MM.1S (cell line): ENCODE data around the gene PTPRB.

Source experiments
- EZH2 ChIP-seq: fragments of 300-600 bp; sonication (generic); optimal IDR thresholded peaks from 2 replicates; pipeline ENCODE3; 2017; ENCODE audit warnings: low read depth, mild to moderate bottlenecking, antibody characterized with exemption, low read length, mixed read lengths
- TF ChIP-seq, protein P1 (sequence below): fragments of 300-600 bp; sonication (generic); IDR thresholded peaks from 2 replicates; pipeline ENCODE4 v1.5.1; 2016; ENCODE audit warnings: antibody characterized with exemption, low read length, mixed read lengths

DNA sequence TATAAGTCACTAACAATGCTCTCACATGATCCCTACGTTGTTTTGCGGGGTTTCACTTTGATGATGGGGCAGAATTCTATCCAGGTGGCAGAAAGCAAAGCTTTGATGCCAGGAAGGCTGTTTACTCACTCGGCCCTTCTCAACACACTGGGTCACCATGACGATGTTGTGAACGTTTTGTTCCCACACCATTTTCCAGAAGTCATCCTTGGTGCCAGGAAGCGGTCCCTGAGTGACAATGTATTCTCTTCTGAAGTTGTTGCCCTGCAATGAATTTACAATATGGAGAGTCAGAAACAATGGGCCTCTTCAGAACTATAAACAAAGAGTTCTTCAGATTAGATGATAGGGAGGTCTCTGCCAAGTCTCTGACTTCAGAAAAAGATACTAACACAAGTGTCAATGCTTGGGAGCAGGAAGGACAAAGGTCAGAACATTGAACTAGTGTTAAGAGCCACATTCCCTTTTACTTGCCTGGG, 101.3 kb downstream of the PTPRB start:
- TF ChIP-seq, protein P1, sequence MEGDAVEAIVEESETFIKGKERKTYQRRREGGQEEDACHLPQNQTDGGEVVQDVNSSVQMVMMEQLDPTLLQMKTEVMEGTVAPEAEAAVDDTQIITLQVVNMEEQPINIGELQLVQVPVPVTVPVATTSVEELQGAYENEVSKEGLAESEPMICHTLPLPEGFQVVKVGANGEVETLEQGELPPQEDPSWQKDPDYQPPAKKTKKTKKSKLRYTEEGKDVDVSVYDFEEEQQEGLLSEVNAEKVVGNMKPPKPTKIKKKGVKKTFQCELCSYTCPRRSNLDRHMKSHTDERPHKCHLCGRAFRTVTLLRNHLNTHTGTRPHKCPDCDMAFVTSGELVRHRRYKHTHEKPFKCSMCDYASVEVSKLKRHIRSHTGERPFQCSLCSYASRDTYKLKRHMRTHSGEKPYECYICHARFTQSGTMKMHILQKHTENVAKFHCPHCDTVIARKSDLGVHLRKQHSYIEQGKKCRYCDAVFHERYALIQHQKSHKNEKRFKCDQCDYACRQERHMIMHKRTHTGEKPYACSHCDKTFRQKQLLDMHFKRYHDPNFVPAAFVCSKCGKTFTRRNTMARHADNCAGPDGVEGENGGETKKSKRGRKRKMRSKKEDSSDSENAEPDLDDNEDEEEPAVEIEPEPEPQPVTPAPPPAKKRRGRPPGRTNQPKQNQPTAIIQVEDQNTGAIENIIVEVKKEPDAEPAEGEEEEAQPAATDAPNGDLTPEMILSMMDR: no peak
- TF ChIP-seq EZH2: no peak
